Mucosa of descending colon (tissue), 3 donors: ENCODE measurements around the gene AFG3L2. TPM values are rescaled to one million over a fixed set of nuclear protein-coding genes. Genes with fewer than 3 reads are reported as not detected.

ENCODE experiments used
- ATAC-seq: fragments of 200-7000 bp; cut with Tn5 transposase; one replicate; pipeline ENCODE4 v1.9.1; 2020; ENCODE audit warnings: mild to moderate bottlenecking, moderate library complexity
- DNase-seq, 3 donors: peaks; one replicate each; pipeline ENCODE4 v3.0.0-alpha.2; 2020
- H3K36me3 ChIP-seq: fragments of 200-600 bp; one replicate; pipeline ENCODE4 v1.8.0; 2021; ENCODE audit warnings: low read depth, mild to moderate bottlenecking
- H3K4me1 ChIP-seq: fragments of 200-600 bp; one replicate; pipeline ENCODE4 v1.8.0; 2021; ENCODE audit warnings: low read depth, mild to moderate bottlenecking
- H3K4me3 ChIP-seq: fragments of 200-600 bp; one replicate; pipeline ENCODE4 v1.8.0; 2021; ENCODE audit warnings: mild to moderate bottlenecking
- H3K9me3 ChIP-seq: fragments of 200-600 bp; one replicate; pipeline ENCODE4 v1.8.0; 2021; ENCODE audit warnings: mild to moderate bottlenecking
- CTCF ChIP-seq: fragments of 200-600 bp; IDR thresholded peaks from one replicate; pipeline ENCODE4 v1.8.0; 2022; ENCODE audit warnings: antibody characterized with exemption, mild to moderate bottlenecking
- intact Hi-C, 2 donors: fragments of 100-400 bp; cut with DNase I in 1 of 2; cut with micrococcal nuclease in 1 of 2; formaldehyde crosslinking; loops; one replicate each; pipeline versions ENCODE4 v1.11.0 to v1.11.1; 2022; cut with DNase I, micrococcal nuclease
- total RNA-seq, 3 donors: library from RNA; stranded (reverse); fragmentation: NEBNext Ultra II Directional in 2 of 3; extraction: Animal tissue kit (Norgen Biotek cat#: 25700) in 2 of 3; gene quantifications; one replicate each; pipeline versions ENCODE4 v1.2.1 to v1.2.4, GENCODE V29; 2021 to 2023
- donor health status: DM: no; HTN: no; CAD: no; lungs with moderate emphysema.
- donor health status: DM: no; HTN: no; CAD: no.
- donor health status: DM: no; HTN: yes; CAD: no.

The AFG3L2 gene
- total RNA-seq, 3 donors from 2014 or later, result 68.5 to 104 (median 93.1) TPM

GRCh38 chr18:12340945-12341660, 35.9 kb downstream of the AFG3L2 start:
- intact Hi-C loops, result no loop called here
- TF ChIP-seq CTCF, result no peak
- H3K36me3 ChIP-seq, result peaks cover 5% of the 10 kb centered on the region
- no peak overlapping the region for H3K4me3 ChIP-seq
- no peaks in the 10 kb centered on the region for H3K4me1 ChIP-seq
- ATAC-seq, result no peak
- no peaks in the 10 kb centered on the region for H3K9me3 ChIP-seq
- no peak for DNase-seq

- Histone ChIP-seq H3K9me3 (no peaks in the 10 kb centered on the region), H3K4me3 (no peak overlapping the region), H3K4me1 (no peaks in the 10 kb centered on the region), H3K36me3 (no peaks in the 10 kb centered on the region)
- intact Hi-C loops, result no loop called here
- ATAC-seq (no peak), DNase-seq (no peak)
- no peak for TF ChIP-seq CTCF
Observed at GRCh38 chr18:12338382-12338781, 38.6 kb downstream of the AFG3L2 start.

- no peak for ATAC-seq
- DNase-seq, result no peak
- Histone ChIP-seq H3K4me3 (no peak overlapping the region), H3K36me3 (no peaks in the 10 kb centered on the region), H3K4me1 (no peaks in the 10 kb centered on the region), H3K9me3 (no peaks in the 10 kb centered on the region)
- TF ChIP-seq CTCF, result no peak
- intact Hi-C loops, result no loop called here
Observed at GRCh38 chr18:12336887-12337286, 40.1 kb downstream of the AFG3L2 start.

- ATAC-seq (no peak), DNase-seq (no peak)
- Histone ChIP-seq H3K9me3 (no peaks in the 10 kb centered on the region), H3K36me3 (no peaks in the 10 kb centered on the region), H3K4me3 (no peak overlapping the region), H3K4me1 (no peaks in the 10 kb centered on the region)
- intact Hi-C loops, result no loop called here
- no peak for TF ChIP-seq CTCF
Observed at GRCh38 chr18:12336171-12336613, 40.8 kb downstream of the AFG3L2 start.

GRCh38 chr18:12335503-12335902, 41.5 kb downstream of the AFG3L2 start:
- ATAC-seq, result no peak
- no peaks in the 10 kb centered on the region for H3K4me1 ChIP-seq
- no peak overlapping the region for H3K4me3 ChIP-seq
- no peaks in the 10 kb centered on the region for H3K36me3 ChIP-seq
- TF ChIP-seq CTCF, result no peak
- intact Hi-C loops, result no loop called here
- no peak for DNase-seq
- H3K9me3 ChIP-seq, result no peaks in the 10 kb centered on the region
